Measurements from ENCODE around the gene ITGAV.

ITGAV gene

GRCh38 chr2:186688813-186689212 is 99.0 kb downstream of the ITGAV start:
- DNase-seq, result no peak

GRCh38 chr2:186690786-186691185 is 100.9 kb downstream of the ITGAV start:
- no peak for DNase-seq

- no peak for DNase-seq
These were observed 101.4 kb downstream of the ITGAV start for GRCh38 chr2:186691231-186691630.

GRCh38 chr2:186691900-186692299 is 102.0 kb downstream of the ITGAV start:
- DNase-seq, result no peak

- no peak for DNase-seq
These were observed 103.6 kb downstream of the ITGAV start for GRCh38 chr2:186693446-186693832.

GRCh38 chr2:186695081-186695756 is 105.4 kb downstream of the ITGAV start:
- DNase-seq, result no peak

GRCh38 chr2:186696290-186696689 is 106.4 kb downstream of the ITGAV start:
- DNase-seq, result no peak

GRCh38 chr2:186696804-186697203 is 106.9 kb downstream of the ITGAV start:
- DNase-seq, result no peak

- no peak for DNase-seq
These were observed 107.7 kb downstream of the ITGAV start for GRCh38 chr2:186697536-186697935.

GRCh38 chr2:186699742-186700141 is 109.9 kb downstream of the ITGAV start:
- no peak for DNase-seq

GRCh38 chr2:186702006-186702405 is 112.2 kb downstream of the ITGAV start:
- no peak for DNase-seq

GRCh38 chr2:186702501-186702900 is 112.6 kb downstream of the ITGAV start:
- no peak for DNase-seq

GRCh38 chr2:186704897-186705296 is 115.0 kb downstream of the ITGAV start:
- no peak for DNase-seq

- no peak for DNase-seq
These were observed 119.9 kb downstream of the ITGAV start for GRCh38 chr2:186709529-186710450.

- no peak for DNase-seq
These were observed 123.8 kb downstream of the ITGAV start for GRCh38 chr2:186713691-186714090.

- no peak for DNase-seq
These were observed 124.8 kb downstream of the ITGAV start for GRCh38 chr2:186714611-186715010.

GRCh38 chr2:186716004-186716403 is 126.1 kb downstream of the ITGAV start:
- no peak for DNase-seq

GRCh38 chr2:186716899-186717298 is 127.0 kb downstream of the ITGAV start:
- no peak for DNase-seq

- DNase-seq, result no peak
These were observed 127.6 kb downstream of the ITGAV start for GRCh38 chr2:186717320-186718007.

- DNase-seq, result no peak
These were observed 128.3 kb downstream of the ITGAV start for GRCh38 chr2:186718122-186718521.

- no peak for DNase-seq
These were observed 129.0 kb downstream of the ITGAV start for GRCh38 chr2:186718903-186719302.

- no peak for DNase-seq
These were observed 132.1 kb downstream of the ITGAV start for GRCh38 chr2:186721956-186722355.

GRCh38 chr2:186724736-186725135 is 134.9 kb downstream of the ITGAV start:
- DNase-seq, result no peak

- no peak for DNase-seq
These were observed 135.9 kb downstream of the ITGAV start for GRCh38 chr2:186725783-186726182.

Measured in activated CD4-positive, alpha-beta T cell treated with anti-CD3 and anti-CD28 coated beads, Interleukin-2, amount 50 U/mL, for 4 hours (primary cell).